ENCODE measurements around the gene MAP3K15.

DNA sequence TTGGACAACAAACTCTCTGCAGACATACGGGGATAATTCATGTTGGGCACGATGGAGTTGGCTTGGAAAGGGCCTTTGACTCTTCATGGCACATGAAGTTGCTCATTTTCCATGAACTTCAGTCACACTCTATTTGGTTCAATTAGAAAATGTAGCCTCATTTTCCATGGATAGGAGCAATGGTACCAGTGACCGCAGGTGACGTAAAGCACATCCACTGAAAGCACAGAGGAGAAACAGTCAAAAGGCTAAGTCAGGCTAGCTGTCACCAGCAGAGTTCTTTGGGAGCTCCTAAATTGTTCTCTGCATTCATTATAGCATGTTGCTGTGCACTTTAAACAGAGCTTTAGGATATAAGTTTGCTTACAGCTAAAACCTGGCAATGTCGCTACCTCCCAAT lies 39.9 kb upstream of the MAP3K15 start:
- TF ChIP-seq, protein P1, sequence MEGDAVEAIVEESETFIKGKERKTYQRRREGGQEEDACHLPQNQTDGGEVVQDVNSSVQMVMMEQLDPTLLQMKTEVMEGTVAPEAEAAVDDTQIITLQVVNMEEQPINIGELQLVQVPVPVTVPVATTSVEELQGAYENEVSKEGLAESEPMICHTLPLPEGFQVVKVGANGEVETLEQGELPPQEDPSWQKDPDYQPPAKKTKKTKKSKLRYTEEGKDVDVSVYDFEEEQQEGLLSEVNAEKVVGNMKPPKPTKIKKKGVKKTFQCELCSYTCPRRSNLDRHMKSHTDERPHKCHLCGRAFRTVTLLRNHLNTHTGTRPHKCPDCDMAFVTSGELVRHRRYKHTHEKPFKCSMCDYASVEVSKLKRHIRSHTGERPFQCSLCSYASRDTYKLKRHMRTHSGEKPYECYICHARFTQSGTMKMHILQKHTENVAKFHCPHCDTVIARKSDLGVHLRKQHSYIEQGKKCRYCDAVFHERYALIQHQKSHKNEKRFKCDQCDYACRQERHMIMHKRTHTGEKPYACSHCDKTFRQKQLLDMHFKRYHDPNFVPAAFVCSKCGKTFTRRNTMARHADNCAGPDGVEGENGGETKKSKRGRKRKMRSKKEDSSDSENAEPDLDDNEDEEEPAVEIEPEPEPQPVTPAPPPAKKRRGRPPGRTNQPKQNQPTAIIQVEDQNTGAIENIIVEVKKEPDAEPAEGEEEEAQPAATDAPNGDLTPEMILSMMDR (IDR thresholded peaks at IDR 0.05) = no peak
- TF ChIP-seq POLR2A (IDR thresholded peaks at IDR 0.05) (no peak), POLR2AphosphoS5 (IDR thresholded peaks at IDR 0.05) (no peak)
